HG03342 (cell line): ENCODE measurements around the gene TEX29.

Experiments used
- ATAC-seq: cut with Tn5 transposase; IDR thresholded peaks from one replicate; pipeline ENCODE4 v1.9.1; 2021; ENCODE audit warnings: mild to moderate bottlenecking, moderate library complexity; ENCODE audit not compliant: unreplicated experiment

Gene TEX29

DNA sequence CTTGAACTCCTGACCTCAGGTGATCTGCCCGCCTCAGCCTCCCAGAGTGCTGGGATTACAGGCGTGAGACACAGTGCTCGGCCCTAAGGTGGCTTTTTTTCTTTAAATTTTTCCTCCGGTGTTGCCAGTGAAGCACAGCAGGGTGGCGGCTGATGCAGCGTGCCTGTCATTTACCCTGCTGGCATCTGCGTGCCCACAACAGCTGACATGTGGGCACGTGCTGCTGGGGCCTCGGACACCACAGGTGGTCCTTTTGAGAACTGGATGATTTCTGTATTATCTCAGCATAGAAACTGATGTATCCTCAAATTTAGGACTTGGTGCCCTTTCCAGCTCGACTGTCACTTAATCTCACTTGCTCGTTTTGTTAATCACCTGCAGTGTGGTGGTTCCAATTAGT lies 31.2 kb upstream of the TEX29 start:
- ATAC-seq = no peak

DNA sequence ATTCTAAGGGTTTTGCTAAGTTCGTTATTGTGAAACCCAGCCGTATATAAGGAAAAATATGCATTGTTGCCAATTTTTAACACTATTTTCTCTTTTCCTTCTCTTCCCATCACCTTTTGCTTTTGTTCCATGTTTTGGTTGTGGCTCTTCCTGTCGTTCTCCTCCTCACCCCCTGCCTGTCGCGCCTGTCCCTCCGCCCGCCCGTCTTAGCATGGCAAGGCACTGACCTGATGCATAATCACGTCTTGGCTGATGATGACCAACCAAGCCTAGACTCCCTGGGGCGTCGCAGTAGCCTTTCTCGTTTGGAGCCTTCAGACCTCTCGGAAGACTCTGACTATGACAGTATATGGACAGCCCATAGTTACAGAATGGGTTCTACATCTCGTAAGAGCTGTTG lies 28.5 kb upstream of the TEX29 start:
- no peak for ATAC-seq

DNA sequence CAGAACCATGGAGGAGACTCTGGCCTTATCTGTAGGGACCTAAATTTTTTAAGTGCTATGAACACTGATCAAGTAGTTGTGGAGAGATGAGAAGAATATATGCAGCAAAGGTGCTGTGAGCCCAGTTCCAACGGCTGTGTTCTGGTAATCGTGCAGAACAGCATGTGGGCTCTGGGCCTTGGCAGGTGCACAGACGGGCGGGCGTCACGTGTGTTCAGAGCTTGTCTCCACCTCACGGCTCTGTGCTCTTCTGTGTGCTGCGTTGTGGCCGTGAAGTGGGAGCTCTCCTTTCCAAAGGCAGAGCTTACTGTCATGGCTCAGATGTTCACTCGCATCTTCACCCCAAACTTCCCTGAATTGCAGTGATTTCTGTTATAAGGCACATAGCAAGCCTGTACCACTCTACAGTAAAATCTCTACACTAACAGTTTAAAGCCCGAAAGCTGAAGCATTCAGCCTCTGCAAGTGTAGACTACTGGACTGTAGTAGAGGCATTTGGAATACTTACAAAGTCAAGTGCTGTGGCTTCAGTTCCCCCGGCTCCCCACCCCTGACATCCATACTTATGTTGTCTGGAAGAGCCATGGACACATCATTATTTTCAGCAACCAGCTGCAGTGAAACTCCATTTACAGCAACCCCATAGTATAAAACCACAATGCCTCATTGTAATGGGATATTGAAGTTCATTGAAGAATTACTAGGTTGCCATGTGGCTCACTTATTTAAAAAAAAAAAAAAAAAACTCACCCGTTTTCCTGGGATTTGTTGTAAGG lies 27.5 kb upstream of the TEX29 start:
- no peak for ATAC-seq

DNA sequence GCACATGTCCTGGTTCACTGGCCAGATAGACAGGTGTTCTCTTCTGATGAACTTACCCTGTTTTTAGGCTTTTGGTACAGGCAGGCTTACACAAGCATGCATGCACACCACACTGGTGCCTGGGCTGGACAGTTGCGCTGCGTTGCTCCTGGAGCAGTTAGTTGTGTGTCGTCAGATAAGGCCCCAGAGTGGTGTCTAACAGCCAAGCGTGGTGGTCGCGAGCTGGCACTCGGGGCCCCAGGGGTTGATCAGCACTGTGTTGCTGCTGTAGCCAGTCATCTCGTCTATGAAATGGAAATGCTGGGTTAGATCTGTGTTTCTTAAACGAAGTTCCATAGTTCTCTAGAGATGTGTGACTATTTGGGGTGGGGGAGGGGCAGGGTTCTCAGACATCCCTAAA lies 24.6 kb upstream of the TEX29 start:
- ATAC-seq = no peak

DNA sequence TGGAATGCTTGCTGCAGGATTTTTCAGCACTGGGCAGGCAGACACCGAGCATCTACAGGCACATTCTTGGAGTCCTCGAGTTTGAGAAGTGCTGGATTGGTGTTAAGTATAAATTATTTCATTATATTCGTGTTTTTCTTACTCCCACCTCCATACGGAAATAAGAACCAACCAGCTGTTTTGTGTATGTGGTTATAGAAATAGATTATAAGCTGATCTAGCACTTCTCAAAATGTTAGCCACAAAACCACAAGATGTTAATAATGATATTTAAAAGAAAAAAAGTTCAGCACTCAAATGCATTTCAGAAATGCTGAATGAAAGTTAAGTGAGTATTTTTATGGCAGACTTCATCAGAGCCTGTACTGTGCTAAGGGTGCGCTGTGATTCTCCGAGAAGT lies 24.0 kb upstream of the TEX29 start:
- no peak for ATAC-seq

DNA sequence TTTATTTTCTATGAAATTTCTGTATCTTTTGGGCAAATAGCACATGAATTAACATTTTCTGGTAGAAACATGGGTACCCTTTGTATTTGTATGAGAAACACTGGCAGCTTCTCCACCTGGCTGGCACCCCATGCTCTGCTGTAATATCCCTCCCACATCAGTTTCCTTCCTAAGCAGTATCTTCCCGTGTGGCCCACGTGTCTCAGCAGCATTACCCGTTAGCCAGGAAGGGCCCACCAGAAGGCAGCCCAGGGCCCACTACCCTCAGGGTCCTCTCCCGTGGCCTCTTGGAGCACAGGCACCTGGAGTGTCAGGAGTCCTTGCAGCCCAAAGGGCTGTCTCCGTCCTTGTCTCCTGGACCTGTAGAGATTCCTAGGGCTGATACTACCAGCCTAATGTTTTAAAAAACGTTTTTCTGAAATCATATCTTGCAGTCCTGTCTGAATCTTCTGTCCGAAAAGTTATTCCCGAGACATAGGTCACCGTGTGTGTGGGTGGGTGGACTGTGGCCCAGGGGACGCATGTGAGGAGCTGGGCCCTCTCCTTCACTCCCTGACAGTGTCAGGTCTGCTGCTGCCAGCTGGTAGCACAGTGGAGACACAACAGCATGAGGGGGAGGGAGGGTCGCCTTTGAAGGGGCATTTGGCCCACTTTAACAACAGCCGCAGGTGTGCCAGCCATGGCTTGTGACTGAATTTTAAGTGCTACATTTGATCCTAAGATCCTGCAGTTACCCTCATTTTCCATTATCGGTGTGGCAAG lies 22.0 kb upstream of the TEX29 start:
- ATAC-seq = no peak

DNA sequence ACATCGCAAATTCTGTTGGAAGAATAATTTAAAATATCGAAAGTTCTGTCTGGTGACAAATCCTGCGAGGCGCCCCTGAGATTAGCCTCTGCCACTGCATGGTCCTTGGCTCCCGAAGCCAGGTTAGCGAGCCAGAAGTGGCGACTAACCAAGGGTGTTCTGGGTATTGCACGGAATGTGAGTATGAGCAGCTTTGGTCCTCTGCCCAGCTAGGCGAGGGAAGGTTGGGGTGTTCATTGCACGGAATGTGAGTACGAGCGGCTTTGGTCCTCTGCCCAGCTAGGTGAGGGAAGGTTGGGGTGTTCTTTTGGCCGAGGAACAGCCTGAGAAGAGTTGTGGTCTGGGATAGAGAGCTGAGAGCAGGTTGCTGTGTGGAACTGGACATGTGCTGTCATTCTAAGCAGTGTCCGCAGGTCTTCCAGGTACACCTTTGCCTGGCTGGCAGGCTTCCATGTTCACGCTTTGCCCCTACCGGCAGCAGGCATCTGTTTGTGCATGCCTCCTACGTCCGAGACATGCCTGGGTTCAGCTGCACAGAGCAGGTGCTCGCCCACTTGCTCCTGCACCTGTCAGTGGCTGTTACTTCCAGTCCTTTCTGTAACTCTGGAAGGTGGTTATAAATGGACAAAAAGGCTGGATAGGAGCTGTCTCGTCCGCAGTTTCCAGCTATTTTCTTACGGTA lies 18.3 kb upstream of the TEX29 start:
- ATAC-seq = no peak

DNA sequence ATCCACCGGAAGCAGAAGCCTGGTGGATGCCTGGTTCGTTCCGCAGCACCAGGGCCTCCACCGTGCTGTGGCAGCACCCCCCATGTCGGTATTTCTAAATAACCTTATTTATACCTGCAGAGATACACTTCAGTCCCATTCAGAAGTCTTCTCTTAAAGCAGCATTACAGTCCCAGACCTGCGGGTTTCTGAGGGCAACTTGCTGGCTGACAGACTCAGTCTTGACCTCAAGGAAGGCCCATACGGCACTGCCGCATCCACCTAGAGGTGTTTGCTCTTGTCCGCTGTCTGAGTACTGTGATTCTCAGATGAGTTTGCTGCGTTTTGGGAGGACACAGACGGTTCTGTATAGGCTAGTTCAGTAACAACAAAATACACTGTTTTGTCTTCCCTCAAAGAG lies 16.9 kb upstream of the TEX29 start:
- no peak for ATAC-seq

DNA sequence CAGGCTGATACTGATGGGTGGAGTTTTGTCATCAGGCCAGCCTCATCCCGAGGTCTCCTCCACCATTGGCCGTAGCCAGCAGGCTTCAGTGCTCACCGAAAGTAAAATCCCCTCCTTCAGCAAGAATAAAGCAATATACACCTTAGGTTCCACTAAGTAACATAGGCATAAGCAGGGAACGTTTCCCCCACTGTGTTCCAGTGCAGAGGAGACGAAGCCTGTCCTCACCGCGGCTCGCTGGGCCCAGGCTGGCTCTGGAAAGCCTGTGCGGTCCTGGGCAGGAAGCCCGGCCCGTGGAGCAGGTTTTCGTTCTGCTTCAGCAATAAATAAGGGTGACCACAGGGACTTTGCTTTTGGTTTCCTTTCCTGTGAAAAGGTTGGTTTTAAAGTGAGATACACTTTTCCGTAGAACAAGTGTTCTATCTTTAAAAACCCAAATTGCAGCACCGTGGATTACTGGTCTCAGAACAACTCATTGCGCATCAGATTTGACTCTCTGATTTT lies 16.3 kb upstream of the TEX29 start:
- ATAC-seq = peak; percentile 81

DNA sequence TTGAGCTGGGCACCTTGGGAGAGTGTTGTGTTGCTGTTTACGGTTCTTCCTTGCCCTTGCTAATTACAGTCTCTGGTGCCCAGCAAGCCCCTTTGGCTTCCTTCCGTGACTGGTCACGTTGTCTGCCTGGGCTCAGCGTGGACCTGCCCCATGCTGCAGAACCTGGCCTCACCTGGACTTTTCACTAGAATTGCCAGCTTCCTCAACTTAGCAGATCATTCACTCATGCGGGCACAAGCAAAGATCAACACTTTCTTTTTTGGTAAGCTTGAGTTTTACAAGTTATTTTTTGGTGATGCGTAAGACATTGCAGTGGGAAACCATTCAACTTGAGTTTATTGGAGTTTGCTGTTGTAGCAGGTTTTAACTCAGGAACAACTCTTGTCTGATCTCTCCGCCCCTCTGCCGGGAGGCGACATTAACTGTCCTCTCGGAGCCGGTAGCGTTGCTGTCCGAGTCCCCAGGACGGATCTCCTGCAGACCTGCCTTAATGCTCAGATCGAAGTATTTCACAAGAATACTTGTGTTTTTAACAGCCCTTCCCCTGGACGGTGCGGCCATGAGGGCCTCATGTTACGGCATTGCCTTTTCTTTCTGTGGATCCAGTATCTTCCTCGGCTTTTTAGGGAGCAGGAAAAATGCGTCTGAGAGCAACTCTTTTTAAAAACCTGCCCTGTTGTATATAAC lies 15.7 kb upstream of the TEX29 start:
- no peak for ATAC-seq

DNA sequence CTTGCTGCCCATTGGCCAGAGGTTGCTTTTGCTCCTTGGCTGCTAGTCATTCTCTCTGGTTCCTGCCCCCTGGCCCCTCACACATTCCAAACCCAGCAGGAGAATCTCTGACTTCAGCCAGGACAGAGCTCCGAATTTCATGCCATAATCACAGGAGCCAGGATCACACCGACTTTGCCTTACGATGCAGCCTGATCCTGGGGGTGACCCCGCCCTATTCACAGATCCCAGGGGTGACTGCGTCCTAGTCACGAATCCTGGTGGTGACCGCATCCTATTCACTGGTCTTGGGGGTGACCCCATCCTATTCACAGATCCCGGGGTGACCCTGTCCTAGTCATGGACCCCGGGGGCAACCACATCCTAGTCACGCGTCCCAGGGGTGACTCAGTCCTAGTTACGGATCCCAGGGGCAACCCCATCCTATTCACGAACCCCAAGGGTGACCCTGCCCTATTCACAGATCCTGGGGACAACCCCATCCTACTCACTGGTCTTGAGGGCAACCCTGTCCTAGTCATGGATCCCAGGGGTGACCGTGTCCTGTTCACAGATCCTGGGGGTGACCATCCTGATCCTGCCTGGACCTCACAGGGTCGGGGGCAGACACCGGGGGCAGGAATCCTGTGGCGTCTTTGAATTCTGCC lies 7.4 kb upstream of the TEX29 start:
- ATAC-seq = no peak

DNA sequence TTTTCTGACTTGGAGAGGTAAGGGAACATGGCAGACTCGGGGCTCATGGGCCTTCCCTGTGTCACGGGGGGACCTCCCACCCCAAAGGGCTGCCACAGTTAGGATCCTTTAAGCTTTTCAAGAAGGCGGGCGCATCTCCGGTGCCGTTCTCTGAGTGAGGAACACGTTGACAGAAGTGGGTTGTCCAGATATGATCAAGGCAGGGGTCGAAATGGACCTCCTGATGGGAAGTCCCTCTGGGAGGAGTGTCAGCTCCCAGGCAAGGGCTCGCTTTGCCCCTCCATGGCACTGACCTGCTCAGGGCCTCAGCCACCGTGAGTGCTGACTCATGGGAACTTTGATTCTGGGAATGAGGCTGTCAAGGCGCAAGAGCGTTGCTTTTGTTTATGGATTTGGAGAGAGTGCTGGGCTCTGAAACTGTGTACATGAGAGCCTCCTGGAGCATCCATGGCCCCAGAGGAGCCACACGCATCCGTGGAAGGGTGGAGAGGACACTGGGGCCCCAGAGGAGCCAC lies 6.5 kb upstream of the TEX29 start:
- no peak for ATAC-seq

DNA sequence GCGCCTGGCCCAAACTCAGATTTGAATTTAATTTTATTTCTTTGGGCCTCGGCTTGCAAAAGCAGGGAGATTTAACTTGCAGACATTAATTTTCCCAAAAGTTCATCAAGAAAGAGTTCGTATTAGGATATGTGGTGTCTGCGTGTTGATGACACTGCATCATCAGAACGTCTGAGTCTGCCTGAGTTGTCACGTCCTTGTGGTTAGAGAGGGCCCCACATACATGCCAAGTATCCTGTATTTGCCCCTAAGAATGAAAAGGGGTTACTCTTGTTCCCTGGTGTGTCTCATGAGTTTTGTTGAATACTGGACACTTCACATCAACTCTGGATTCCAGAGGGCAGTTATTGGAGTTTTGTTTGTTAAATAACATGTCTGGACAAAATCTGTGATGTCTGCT lies 5.6 kb upstream of the TEX29 start:
- ATAC-seq = no peak

DNA sequence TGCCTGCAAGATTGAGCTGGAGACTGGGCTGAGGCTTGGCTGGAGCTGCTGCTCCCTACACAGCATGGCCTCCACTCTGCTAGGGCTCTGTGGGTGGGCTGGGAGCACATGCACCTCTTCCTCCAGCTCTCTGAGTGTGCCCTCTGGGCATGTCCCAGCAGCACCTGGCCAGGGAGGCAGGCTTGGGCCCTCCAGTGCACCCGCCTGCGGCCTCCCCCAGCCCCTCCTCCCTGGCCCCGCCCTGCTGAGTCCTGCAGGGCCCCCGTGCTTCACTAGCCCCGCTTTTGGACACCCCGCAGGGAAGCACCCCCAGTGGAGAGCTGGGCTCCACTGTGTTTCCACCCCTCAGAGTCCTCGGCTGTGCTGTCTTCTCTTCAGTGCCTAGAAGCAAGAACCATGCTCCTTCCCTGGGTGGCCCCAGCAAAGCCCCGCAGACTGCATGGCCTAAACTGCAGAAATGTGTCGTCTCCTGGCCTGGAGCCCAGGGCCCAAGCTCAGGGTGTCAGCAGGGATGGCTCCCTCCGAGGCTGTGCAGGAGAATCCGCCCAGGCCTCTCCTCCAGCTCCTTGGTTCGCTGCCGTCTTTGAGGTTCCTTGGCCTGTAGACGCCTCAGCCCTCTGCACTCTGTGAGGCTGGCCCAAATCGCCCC lies 5.0 kb upstream of the TEX29 start:
- ATAC-seq = no peak

DNA sequence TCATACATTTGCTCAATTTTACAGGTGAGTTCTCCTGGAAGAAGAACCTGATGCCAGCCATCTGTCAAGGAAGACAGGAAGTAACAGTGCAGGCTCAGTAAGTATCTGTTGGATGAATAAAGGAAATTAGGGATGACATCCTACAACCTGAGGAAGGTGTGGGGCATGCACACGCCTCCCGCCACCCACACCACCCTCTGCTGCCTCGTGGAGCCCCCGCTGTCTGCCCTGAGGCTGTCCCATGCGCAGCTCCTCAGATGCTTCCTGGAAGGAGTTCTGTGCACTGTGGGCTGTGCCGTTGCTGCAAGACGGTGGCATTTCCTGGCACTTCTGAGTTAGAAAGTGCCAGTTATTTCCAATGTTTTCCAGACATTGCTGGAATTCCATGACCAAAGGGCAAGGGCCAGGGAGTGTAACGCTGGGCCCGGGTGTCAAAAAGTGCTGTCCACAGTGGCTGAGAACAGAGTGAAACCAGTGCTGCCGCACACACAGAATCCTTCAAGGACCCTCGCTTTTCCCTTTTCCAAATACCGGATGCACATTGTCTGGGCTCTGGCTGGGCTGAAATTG lies 4.2 kb upstream of the TEX29 start:
- ATAC-seq = no peak

DNA sequence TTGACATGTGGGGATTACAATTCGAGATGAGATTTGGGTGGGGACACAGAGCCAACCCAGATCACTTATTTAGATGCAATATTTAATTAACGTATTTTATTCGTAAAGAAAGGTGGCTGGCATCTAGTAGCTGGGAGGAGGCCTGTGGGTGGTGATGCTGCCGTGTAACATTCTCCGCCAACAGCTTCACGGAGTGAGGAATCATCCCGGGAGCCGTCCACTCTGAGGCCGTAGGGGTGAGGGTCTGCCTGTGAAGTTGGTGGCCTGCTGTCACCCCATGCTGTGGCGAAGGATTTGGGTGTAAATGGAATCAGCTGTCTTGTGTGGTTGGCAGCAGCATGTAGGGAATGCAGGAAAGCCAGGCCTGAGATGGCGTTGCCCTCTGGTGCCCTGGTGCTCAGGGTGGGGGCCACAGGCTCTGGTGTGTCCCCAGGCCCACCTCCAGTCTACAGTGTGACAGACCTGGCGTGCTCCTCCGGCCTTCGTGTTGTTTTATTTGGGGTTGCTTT lies 3.3 kb upstream of the TEX29 start:
- no peak for ATAC-seq

DNA sequence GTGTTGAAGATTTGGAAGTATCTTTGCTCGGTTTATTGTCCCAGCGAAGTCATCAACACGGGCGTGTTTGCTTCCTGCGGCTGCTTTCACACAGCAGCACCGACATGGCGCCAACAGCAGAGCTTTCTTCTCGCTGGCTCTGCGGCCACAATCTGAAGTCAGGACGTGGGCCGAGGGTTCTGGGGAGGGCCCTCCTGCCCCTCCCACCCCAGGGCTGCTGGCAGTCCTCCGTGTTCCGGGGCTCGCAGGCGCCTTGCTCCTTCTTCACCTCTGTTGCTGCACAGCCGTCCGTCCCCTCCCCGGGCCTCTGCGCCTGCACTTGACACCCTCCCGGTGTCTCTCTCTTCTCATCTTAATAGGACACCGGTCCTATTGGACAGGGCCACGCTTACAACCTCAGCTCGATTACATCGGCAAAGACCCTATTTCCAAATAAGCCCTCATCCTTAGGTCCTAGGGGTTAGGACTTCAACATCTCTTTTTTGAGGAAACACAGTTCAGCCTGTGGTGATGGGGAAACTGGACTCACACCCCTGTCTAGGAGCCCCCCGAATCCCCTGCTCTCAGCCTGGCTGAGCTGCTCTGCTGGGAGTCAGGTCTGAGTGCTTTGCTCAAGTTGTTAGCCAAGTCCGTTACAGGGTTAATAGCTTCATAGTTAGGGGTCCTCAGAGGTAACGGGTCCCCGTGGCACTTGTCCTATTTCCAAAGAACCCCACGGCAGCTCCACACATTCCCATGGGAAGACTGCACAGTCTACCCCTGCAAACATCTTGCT lies 2.7 kb upstream of the TEX29 start:
- ATAC-seq = no peak

DNA sequence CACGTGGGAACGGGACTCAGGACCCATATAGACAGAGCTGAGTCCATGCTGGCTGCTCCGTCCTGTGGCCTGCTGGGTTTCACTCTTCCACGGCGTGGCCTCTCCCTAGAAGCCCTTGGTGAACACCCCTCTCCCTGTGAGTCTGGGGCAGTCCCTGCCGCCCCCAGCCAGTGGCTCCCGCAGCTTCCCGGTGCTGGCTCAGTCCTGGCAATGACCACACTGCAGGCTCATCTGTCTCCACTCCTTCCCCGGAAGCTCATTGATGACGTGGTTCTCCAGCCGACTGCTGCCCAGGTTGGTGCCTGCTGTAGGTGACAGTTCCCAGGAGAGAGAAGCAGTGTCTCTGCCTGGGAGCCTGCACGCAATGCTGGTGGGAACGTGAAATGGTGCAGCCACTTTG lies 2.1 kb upstream of the TEX29 start:
- ATAC-seq = no peak

DNA sequence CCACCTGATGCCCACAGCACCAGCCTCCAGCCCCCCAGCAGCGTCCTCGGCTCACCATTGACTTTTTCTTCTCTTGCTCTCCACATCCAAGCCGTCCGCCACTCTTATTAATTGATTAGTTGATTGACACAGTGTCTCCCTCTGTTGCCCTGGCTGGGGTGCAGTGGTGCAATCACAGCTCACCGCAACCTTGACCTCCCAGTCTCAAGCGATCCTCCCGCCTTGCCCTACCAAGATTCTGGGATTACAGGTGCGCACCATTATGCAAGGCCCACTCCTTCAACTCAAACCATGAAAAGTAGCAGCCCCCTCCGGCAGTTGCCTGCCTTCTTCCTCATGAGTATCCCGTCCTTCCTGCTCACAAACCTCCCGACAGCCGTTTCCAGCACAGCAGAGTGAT lies 921 bp upstream of the TEX29 start:
- ATAC-seq = no peak
